GM21619 (cell line): ENCODE results near the gene IQCK.
A peak's percentile ranks its signal among the peaks of the same experiment; 100 is the strongest.
"Not testable (repeated sequence)": the region's sequence is repeated elsewhere in the genome, so short reads cannot be mapped to it uniquely, and the experiment has no call there.

Experiments used
- ATAC-seq: cut with Tn5 transposase; IDR thresholded peaks from one replicate; pipeline ENCODE4 v1.9.1; 2021; ENCODE audit not compliant: unreplicated experiment

The IQCK gene

GRCh38 chr16:19717741-19718623, at the start of gene IQCK, which contains the start of gene KNOP1:
IQCK (plus strand) TSS chr16:19718271; CDS start chr16:19718307, 36 bp downstream.
KNOP1 (minus strand) TSS chr16:19718227; CDS start chr16:19715035, 3,192 bp downstream.
- peak; percentile 95 for ATAC-seq

GRCh38 chr16:19672378-19672777, 45.7 kb upstream of the IQCK start:
- no peak for ATAC-seq

GRCh38 chr16:19674485-19674884, 43.6 kb upstream of the IQCK start:
- ATAC-seq: no peak

GRCh38 chr16:19677402-19677801, 40.7 kb upstream of the IQCK start:
- ATAC-seq: no peak

DNA sequence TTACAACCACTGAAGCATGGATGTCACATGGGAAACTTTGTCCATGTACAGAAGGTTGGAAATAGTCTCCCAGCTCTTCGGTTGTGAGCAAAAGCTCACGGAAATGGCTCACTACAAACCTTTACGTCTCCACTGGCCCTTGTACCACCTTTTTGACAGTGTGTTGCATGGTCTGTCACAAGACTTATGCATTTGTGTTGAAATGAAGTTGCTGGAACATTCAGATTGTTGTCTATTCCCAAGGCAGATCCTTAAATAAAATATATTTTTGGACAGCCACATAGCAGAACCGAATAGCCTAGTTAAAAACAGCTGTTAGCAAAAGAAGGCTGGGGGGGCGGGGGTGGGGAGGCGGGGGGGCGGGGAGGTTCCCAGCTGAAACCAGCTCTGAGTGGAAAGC, 39.3 kb upstream of the IQCK start:
- no peak for ATAC-seq

DNA sequence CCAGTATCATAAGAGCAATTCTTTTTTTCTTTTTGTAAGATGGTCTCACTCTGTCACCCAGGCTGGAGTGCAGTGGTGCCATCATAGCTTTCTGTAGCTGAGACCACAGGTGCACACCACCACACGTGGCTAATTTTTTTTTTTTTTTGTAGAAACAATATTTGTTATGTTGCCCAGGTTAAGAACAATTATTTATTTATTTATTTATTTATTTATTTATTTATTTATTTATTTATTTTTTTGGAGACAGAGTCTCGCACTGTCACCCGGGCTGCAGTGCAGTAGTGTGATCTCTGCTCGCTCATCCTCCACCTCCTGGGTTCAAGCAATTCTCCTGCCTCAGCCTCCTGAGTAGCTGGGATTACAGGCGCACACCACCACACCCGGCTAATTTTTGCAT, 38.8 kb upstream of the IQCK start:
- ATAC-seq: not testable (repeated sequence)

DNA sequence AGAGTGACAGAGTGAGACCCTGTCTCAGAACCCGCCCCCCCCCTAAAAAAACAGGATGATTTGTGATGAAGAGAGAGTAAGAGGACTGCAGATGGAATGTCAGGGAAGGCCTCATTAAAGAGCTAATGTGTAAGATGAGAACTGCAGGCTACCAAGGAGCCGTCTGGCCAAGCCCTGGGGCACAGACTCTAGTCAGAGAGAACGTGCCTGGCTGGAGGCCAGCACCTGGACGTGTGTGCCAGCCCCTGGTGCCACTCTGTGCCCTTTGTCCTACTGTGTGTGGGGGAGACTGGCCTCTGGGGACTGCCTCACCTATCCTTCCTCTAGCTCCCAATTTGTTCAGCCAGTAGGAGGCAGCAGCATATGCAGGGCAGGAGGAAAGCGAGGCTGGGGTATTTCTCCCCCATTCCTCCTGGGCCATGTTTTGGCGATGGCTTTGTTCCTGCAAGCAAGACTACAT, 37.2 kb upstream of the IQCK start:
- no peak for ATAC-seq

DNA sequence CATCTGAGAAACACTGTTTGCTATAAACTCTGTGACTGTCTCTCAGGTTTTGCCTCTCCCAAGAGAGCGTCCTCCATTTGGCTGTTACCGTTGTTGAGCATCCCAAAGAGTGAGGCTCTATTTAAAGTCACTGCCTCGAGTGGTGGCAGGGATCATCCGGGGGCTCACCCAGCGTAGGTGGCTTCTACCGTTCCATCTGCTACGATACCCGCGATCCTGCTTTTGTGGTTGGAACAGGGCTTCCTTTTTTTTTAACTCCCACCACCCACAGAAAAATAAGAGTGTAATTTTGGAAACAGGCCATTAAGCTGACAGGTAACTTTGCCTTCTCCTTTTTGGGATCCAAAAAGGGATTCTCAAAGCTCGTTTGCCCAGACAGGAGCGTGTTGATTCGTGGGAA, 36.4 kb upstream of the IQCK start:
- ATAC-seq: no peak

DNA sequence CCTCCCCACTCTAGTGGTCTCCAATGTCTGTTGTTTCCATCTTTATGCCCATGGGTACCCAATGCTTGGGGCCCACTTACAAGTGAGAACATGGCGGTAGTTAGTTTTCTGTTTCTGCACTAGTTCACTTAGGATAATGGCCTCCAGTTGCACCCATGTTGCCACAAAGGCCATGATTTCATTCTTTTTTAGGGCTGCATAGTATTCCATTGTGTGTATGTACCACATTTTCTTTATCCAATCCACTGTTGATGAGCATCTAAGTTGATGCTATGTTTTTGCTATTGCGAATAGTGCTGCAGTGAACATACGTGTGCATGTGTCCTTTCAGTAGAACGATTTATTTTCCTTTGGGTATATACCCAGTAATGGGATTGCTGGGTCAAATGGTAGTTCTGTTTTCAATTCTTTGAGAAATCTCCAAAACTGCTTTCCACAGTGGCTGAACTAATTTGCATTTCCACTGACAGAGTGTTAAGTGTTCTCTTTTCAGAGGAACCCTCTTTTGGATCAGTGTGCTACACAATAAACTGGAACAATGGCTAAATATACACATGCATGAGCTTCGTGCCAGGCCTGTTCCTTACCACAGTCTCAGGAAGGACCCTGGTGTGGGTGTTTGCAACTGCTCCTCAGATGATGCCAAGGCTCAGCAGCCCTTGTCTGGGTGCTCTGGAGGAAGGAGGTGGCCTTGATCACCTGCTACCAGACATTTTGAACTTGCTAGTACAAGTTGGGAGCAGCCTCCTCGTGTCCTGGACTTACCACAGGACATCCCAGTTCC, 34.4 kb upstream of the IQCK start:
- no peak for ATAC-seq

DNA sequence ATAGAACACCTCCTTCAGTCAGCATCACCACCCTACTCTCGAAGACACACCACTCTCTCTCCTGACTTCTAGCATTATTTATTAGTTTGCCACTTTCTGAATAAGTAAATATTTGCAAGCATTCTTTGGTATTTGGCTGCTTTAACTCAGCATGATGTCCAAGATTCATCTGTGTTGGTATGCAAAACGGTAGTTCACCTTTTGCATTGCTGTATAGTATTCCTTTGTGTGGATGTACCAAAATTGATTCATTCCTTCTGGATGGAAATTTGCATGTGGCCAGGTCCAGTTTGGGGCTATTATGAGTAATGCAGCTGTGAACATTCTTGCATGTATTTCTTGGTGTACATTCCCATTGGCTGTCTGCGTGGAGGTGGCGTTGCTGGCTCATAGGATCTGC, 32.9 kb upstream of the IQCK start:
- no peak for ATAC-seq

DNA sequence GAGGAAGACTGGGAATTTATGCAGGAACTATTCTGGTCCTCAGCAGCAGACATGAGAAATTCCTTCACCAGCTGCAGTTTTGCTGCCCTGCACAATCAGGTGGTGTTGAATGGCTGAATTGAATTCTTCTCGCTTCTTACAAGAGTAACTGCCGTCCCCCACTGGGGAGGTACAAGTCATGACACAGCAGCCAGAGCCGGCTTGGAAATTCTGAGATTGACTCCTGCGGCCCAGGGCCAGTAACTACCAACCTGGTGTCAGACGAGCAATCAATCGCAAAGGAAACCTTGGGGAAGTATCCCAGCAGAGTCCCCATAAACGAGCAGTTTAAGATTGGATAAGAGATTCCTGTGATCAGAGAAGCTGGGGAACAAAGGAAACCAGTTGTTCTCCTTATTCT, 30.8 kb upstream of the IQCK start:
- ATAC-seq: no peak

- ATAC-seq: no peak
These were observed 29.6 kb upstream of the IQCK start for GRCh38 chr16:19688396-19689024.

GRCh38 chr16:19689342-19689741, 28.7 kb upstream of the IQCK start:
- no peak for ATAC-seq

GRCh38 chr16:19690196-19690595, 27.9 kb upstream of the IQCK start:
- no peak for ATAC-seq

DNA sequence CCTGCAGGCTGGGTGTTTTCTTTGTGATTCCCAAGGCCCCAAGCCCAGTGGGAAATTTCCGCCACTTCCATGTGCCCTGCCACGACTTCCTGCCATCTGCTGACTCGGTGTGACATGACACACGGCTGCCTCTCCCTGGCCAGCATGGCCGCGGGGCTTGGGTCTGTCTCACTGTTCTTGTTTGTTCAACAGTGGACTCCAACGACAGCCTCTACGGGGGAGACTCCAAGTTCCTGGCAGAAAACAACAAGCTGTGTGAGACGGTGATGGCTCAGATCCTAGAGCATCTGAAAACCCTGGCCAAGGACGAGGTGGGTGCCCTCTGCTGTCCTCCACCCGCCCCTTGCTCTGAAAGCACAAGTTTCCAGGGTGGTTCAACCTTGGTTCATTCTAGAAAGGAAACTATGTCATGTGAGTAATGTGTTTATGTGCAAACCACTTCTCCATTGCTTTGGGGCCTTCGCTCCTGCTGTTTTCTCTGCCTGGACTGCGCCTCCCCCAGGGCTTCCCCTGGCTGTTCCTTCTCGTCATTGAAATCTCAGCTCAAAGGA, 26.8 kb upstream of the IQCK start:
- ATAC-seq: no peak

DNA sequence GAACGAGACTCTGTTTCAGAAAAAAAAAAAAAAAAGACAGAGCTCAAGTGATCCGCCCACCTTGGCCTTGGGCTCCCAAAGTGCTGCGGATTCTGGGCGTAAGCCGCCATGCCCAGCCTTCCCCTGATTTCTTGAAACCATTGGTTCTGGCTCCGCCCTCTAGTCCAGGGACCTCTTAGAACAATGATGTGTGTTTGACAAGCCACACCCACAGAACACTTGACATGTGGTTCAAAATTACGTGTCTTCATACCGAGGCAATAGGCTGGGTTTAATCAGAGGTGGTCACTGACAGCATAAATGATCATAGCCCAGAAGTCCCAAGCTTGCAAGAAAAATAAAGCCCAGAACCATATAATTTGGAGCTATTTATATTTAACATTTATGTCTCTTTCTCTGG, 23.1 kb upstream of the IQCK start:
- no peak for ATAC-seq

GRCh38 chr16:19696328-19696727, 21.7 kb upstream of the IQCK start:
- ATAC-seq: no peak

- no peak for ATAC-seq
These were observed 21.1 kb upstream of the IQCK start for GRCh38 chr16:19696961-19697360.

- ATAC-seq: no peak
These were observed 20.2 kb upstream of the IQCK start for GRCh38 chr16:19697756-19698318.

DNA sequence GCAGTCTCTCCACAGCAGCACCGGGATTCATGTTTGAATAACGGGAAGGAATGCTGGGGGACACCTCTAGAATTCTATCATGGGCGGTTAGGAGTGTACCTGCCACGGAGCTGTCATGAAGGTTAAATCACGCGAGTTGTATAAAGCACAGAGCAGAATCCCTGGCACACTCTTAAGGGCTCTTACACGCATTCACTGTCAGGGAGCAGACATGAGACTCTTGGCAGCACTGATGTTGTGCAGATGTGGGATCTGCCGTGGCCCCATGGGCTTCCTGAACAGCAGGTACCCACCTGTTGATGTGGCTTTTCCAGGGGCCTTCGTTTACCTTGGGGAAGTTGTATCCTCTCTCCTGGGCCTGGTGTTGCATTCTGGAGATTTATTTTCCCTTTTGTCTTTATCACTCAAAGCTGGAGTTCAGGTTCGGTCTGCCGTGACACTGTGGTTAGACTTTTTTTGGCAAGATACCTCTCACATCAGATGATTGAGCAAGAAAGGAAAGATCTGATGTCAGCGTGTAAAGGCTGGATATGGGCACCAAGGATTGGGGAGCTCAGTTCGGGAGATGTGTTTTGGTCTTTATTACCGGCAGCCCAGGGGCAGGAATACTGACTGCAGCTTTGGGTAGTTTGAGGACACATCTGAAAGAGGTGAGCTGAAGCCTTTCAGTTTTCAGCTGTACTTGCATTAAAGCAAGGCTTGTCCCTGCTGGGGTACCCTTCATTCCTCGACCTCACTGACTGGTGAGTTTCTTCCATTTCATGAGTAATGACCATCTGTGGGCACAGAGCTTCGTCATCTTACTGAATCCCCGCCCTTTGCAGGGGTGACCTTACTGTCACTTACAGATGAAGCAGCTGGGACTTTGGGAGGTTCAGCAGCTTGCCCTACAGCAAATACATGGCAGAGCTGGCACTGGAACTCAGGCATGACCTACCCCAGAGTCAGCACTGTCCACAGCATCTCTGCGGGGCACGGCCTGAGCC, 19.3 kb upstream of the IQCK start:
- no peak for ATAC-seq
